Stimulated activated CD8-positive, alpha-beta memory T cell treated with anti-CD3 and anti-CD28 coated beads, Interleukin-4, amount 100 ng/mL, for 4 hours (primary cell): ENCODE data around the gene CD34.
"Not testable (repeated sequence)": the region's sequence is repeated elsewhere in the genome, so short reads cannot be mapped to it uniquely, and the experiment has no call there.

Experiments used
- DNase-seq, 2 donors: peaks; one replicate each; pipeline ENCODE4 v3.0.0-alpha.2; 2020; ENCODE audit warnings: low read depth in 2 of 2, low spot score in 1 of 2

CD34 gene

GRCh38 chr1:207933205-207933800, 22.4 kb upstream of the CD34 start:
- no peak for DNase-seq

GRCh38 chr1:207926984-207927383, 16.1 kb upstream of the CD34 start:
- DNase-seq = no peak

GRCh38 chr1:207925969-207926368, 15.0 kb upstream of the CD34 start:
- not testable (repeated sequence) for DNase-seq

GRCh38 chr1:207925210-207925609, 14.3 kb upstream of the CD34 start:
- DNase-seq = no peak

GRCh38 chr1:207923561-207923960, 12.6 kb upstream of the CD34 start:
- DNase-seq = no peak

- no peak for DNase-seq
These were observed 12.2 kb upstream of the CD34 start for GRCh38 chr1:207923121-207923520.

- DNase-seq = no peak
These were observed 11.6 kb upstream of the CD34 start for GRCh38 chr1:207922554-207922953.

GRCh38 chr1:207921321-207921720, 10.4 kb upstream of the CD34 start:
- no peak for DNase-seq

- DNase-seq = no peak
These were observed 9.6 kb upstream of the CD34 start for GRCh38 chr1:207920444-207921021.

- no peak for DNase-seq
These were observed 8.7 kb upstream of the CD34 start for GRCh38 chr1:207919523-207920170.

GRCh38 chr1:207918581-207918980, 7.7 kb upstream of the CD34 start:
- DNase-seq = no peak

GRCh38 chr1:207918011-207918410, 7.1 kb upstream of the CD34 start:
- DNase-seq = no peak

- no peak for DNase-seq
These were observed 6.2 kb upstream of the CD34 start for GRCh38 chr1:207917080-207917479.

GRCh38 chr1:207913951-207914350, 3.0 kb upstream of the CD34 start:
- no peak for DNase-seq

GRCh38 chr1:207911856-207912760, 1.2 kb upstream of the CD34 start:
- DNase-seq = no peak

- no peak for DNase-seq
These were observed 1.2 kb downstream of the CD34 start for GRCh38 chr1:207909687-207910086.

GRCh38 chr1:207908107-207908734, 2.7 kb downstream of the CD34 start:
- no peak for DNase-seq

- DNase-seq = no peak
These were observed 6.5 kb downstream of the CD34 start for GRCh38 chr1:207904391-207904790.

- DNase-seq = no peak
These were observed 7.2 kb downstream of the CD34 start for GRCh38 chr1:207903767-207904166.

GRCh38 chr1:207903053-207903452, 7.9 kb downstream of the CD34 start:
- DNase-seq = no peak

- DNase-seq = no peak
These were observed 8.4 kb downstream of the CD34 start for GRCh38 chr1:207902566-207902965.
